Lower lobe of right lung (tissue), 2 donors: ENCODE results near the gene FBXO38. TPM values are rescaled to one million over a fixed set of nuclear protein-coding genes. Genes with fewer than 3 reads are reported as not detected.

ENCODE experiments used
- ATAC-seq, 2 donors: fragments of 200-7000 bp; cut with Tn5 transposase; one replicate each; pipeline ENCODE4 v1.9.1; 2020 to 2022; ENCODE audit warnings: mild to moderate bottlenecking in 2 of 2, moderate library complexity in 2 of 2
- DNase-seq: peaks from one replicate; pipeline ENCODE4 v3.0.0-alpha.2; 2020
- H3K27ac ChIP-seq: fragments of 200-600 bp; one replicate; pipeline ENCODE4 v1.8.0; 2022
- H3K27me3 ChIP-seq: fragments of 200-600 bp; one replicate; pipeline ENCODE4 v1.8.0; 2022; ENCODE audit warnings: low read depth
- H3K36me3 ChIP-seq: fragments of 200-600 bp; one replicate; pipeline ENCODE4 v1.8.0; 2022; ENCODE audit warnings: mild to moderate bottlenecking
- H3K4me1 ChIP-seq: fragments of 200-600 bp; one replicate; pipeline ENCODE4 v1.8.0; 2022
- H3K4me3 ChIP-seq: fragments of 200-600 bp; one replicate; pipeline ENCODE4 v1.8.0; 2022; ENCODE audit warnings: mild to moderate bottlenecking
- H3K9me3 ChIP-seq: fragments of 200-600 bp; one replicate; pipeline ENCODE4 v1.8.0; 2022
- CTCF ChIP-seq: fragments of 200-600 bp; IDR thresholded peaks from one replicate; pipeline ENCODE4 v1.8.0; 2022; ENCODE audit warnings: antibody characterized with exemption, mild to moderate bottlenecking
- intact Hi-C: fragments of 100-400 bp; cut with DNase I; formaldehyde crosslinking; loops from one replicate; pipeline ENCODE4 v1.11.0; 2022
- total RNA-seq: library from RNA; stranded (reverse); fragmentation: NEBNext Ultra II Directional; extraction: Animal tissue kit (Norgen Biotek cat#: 25700); gene quantifications from one replicate; pipeline ENCODE4 v1.2.1, GENCODE V29; 2021
- donor health status: DM: no; HTN: yes; CAD: no; lungs with severe emphysema.

The FBXO38 gene
- total RNA-seq, 1 donor from 2014 or later, result 72.9 TPM

- DNase-seq (no peak), ATAC-seq (no peak)
- Histone ChIP-seq H3K27me3 (no peaks in the 10 kb centered on the region), H3K4me1 (no peaks in the 10 kb centered on the region), H3K27ac (no peak overlapping the region), H3K36me3 (no peaks in the 10 kb centered on the region), H3K9me3 (no peaks in the 10 kb centered on the region), H3K4me3 (no peak overlapping the region)
- intact Hi-C loops, result no loop called here
- TF ChIP-seq CTCF, result no peak
These were observed 39.9 kb upstream of the FBXO38 start for GRCh38 chr5:148343603-148344487.

- H3K4me3 ChIP-seq, result no peak overlapping the region
- ATAC-seq (no peak), DNase-seq (no peak)
- H3K27me3 ChIP-seq, result no peaks in the 10 kb centered on the region
- H3K36me3 ChIP-seq, result no peaks in the 10 kb centered on the region
- TF ChIP-seq CTCF, result no peak
- intact Hi-C loops, result no loop called here
- no peaks in the 10 kb centered on the region for H3K4me1 ChIP-seq
- no peak overlapping the region for H3K27ac ChIP-seq
- H3K9me3 ChIP-seq, result no peaks in the 10 kb centered on the region
These were observed 36.1 kb upstream of the FBXO38 start for GRCh38 chr5:148347706-148348105.

- Histone ChIP-seq H3K4me3 (no peak overlapping the region), H3K27ac (no peak overlapping the region), H3K9me3 (no peaks in the 10 kb centered on the region), H3K27me3 (no peaks in the 10 kb centered on the region), H3K4me1 (no peaks in the 10 kb centered on the region), H3K36me3 (no peaks in the 10 kb centered on the region)
- intact Hi-C loops, result no loop called here
- ATAC-seq (peak in 1 of 2 donors; percentile 65), DNase-seq (no peak)
- TF ChIP-seq CTCF, result no peak
These were observed 31.1 kb upstream of the FBXO38 start for GRCh38 chr5:148352696-148353095.

GRCh38 chr5:148353634-148354033 lies 30.1 kb upstream of the FBXO38 start:
- DNase-seq (no peak), ATAC-seq (no peak)
- TF ChIP-seq CTCF, result no peak
- intact Hi-C loops, result no loop called here
- Histone ChIP-seq H3K4me1 (no peaks in the 10 kb centered on the region), H3K9me3 (no peaks in the 10 kb centered on the region), H3K4me3 (no peak overlapping the region), H3K36me3 (no peaks in the 10 kb centered on the region), H3K27me3 (no peaks in the 10 kb centered on the region), H3K27ac (no peak overlapping the region)

- intact Hi-C loops, result no loop called here
- H3K27ac ChIP-seq, result no peak overlapping the region
- no peak for TF ChIP-seq CTCF
- H3K4me1 ChIP-seq, result no peaks in the 10 kb centered on the region
- H3K4me3 ChIP-seq, result no peak overlapping the region
- H3K27me3 ChIP-seq, result no peaks in the 10 kb centered on the region
- ATAC-seq (no peak), DNase-seq (no peak)
- H3K9me3 ChIP-seq, result no peaks in the 10 kb centered on the region
- H3K36me3 ChIP-seq, result no peaks in the 10 kb centered on the region
These were observed 19.4 kb upstream of the FBXO38 start for GRCh38 chr5:148364343-148364742.
